K562 (cell line): Measurements from ENCODE around the gene ATP8A1. TPM values are rescaled to one million over a fixed set of nuclear protein-coding genes. Genes with fewer than 3 reads are reported as not detected.

Source experiments
- ATAC-seq: fragments of 200-7000 bp; cut with Tn5 transposase; 3 replicates; pipeline ENCODE4 v1.9.1; 2020; ENCODE audit warnings: moderate library complexity
- BruUV-seq: library from RNA; stranded (reverse); fragments of 400-500 nt; replicated peaks from 2 replicates; lab custom pipeline; 2021; lab: Mats Ljungman, UMichigan
- CTCF ChIA-PET: fragments of 300-600 bp; formaldehyde crosslinking; extraction: SDS; loops from one replicate; lab custom pipeline; 2021; ENCODE audit warnings: low intra/inter-chr PET ratio; lab: Yijun Ruan, JAX
- POLR2A ChIA-PET: fragments of 300-600, 350-650 bp; sonication (Branson Sonifier 250); formaldehyde crosslinking; extraction: SDS; loops from one replicate; lab custom pipeline; 2021; ENCODE audit warnings: antibody characterized with exemption, inconsistent platforms; lab: Yijun Ruan, JAX
- DNase-seq, 4 experiments: peaks; one replicate each; pipeline versions ENCODE4 v3.0.0 to v3.0.0-alpha.2; 2011 to 2018; ENCODE audit warnings: low spot score in 3 of 4, mixed read lengths in 3 of 4; ENCODE audit errors: extremely low read depth in 1 of 4
- FAIRE-seq: peaks from 2 replicates; lab custom pipeline; 2011; peaks lifted over from hg19 to GRCh38; lab: Jason Lieb, UNC
- H2AFZ ChIP-seq: 2 replicates; pipeline ENCODE4 v1.6.0; 2011; ENCODE audit warnings: low read depth, low read length, control low read depth, inconsistent platforms
- H3K27ac ChIP-seq: fragments of 200-600 bp; 3 replicates; pipeline ENCODE4 v1.8.0; 2011; ENCODE audit warnings: low read depth, mild to moderate bottlenecking, control low read depth, inconsistent platforms, low read length, moderate library complexity, mixed read lengths; ENCODE audit errors: extremely low read depth
- H3K27me3 ChIP-seq, 2 experiments: fragments of 300-600 bp in 1 of 2; 2 replicates in 1 of 2; 3 replicates in 1 of 2; pipeline versions ENCODE4 v1.6.0 to v1.8.0; 2011; ENCODE audit warnings: inconsistent platforms in 2 of 2, low read length in 2 of 2, mild to moderate bottlenecking in 1 of 2, mixed read lengths in 1 of 2, moderate library complexity in 1 of 2; ENCODE audit not compliant: control insufficient read depth in 2 of 2, insufficient read depth in 2 of 2
- H3K36me3 ChIP-seq: fragments of 300-600 bp; 3 replicates; pipeline ENCODE4 v1.8.0; 2011; ENCODE audit warnings: mild to moderate bottlenecking, low read length, inconsistent platforms; ENCODE audit not compliant: control insufficient read depth, insufficient read depth
- H3K4me1 ChIP-seq, 2 experiments: fragments of 200-600 bp in 1 of 2; replicated peaks in 1 of 2; 2 replicates in 1 of 2; 3 replicates in 1 of 2; pipeline versions ENCODE4 v1.5.1 to v1.8.0; 2011; ENCODE audit warnings: inconsistent platforms in 2 of 2, low read length in 2 of 2, mild to moderate bottlenecking in 1 of 2, mixed read lengths in 1 of 2, moderate library complexity in 1 of 2; ENCODE audit not compliant: control insufficient read depth in 2 of 2, insufficient read depth in 2 of 2
- H3K4me2 ChIP-seq: 2 replicates; pipeline ENCODE4 v1.6.1; 2011; ENCODE audit warnings: low read length, control low read depth, inconsistent platforms, mixed read lengths; ENCODE audit not compliant: insufficient read depth
- H3K4me3 ChIP-seq: fragments of 200-600 bp; sonication (generic), shearing (Covaris generic); 2 replicates; pipeline ENCODE4 v1.5.1; 2016; ENCODE audit warnings: control low read depth, inconsistent platforms
- H3K79me2 ChIP-seq: fragments of 200-600 bp; 3 replicates; pipeline ENCODE4 v1.8.0; 2011; ENCODE audit warnings: low read length, inconsistent platforms; ENCODE audit not compliant: control insufficient read depth, insufficient read depth
- H3K9ac ChIP-seq, 2 experiments: 2 replicates each; pipeline versions ENCODE4 v1.6.0 to v1.6.1; 2011; ENCODE audit warnings: low read depth in 2 of 2, low read length in 2 of 2, control low read depth in 1 of 2, inconsistent platforms in 1 of 2, mild to moderate bottlenecking in 1 of 2, mixed read lengths in 1 of 2; ENCODE audit not compliant: insufficient read depth in 1 of 2
- H3K9me1 ChIP-seq: one replicate; pipeline ENCODE4 v1.6.0; 2011; ENCODE audit warnings: inconsistent platforms, mild to moderate bottlenecking, low read length, moderate library complexity; ENCODE audit not compliant: control insufficient read depth, insufficient read depth
- H3K9me3 ChIP-seq: replicated peaks from 2 replicates; pipeline ENCODE4 v1.5.1; 2011; ENCODE audit warnings: low read depth, low read length, inconsistent platforms; ENCODE audit not compliant: control insufficient read depth, insufficient read depth
- H4K20me1 ChIP-seq: replicated peaks from 2 replicates; pipeline ENCODE4 v1.6.1; 2011; ENCODE audit warnings: low read length, inconsistent platforms, mixed read lengths; ENCODE audit not compliant: control insufficient read depth, insufficient read depth
- BMI1 ChIP-seq: fragments of 150-350 bp; IDR thresholded peaks from 2 replicates; pipeline ENCODE4 v1.6.1; 2014; ENCODE audit warnings: low read length
- HLTF ChIP-seq: fragments of 450-650 bp; IDR thresholded peaks from 2 replicates; pipeline ENCODE4 v1.6.1; 2016
- NKRF ChIP-seq: fragments of 450-650 bp; IDR thresholded peaks from 2 replicates; pipeline ENCODE4 v1.6.1; 2016; ENCODE audit warnings: borderline replicate concordance
- POLR2AphosphoS2 ChIP-seq: IDR thresholded peaks from 2 replicates; pipeline ENCODE4 v1.6.1; 2012; ENCODE audit warnings: low read length, improper control_type of control experiment
- SRF ChIP-seq, 2 experiments: fragments of 250-450, 450-650 bp in 1 of 2; sonication (Bioruptor Pico) in 1 of 2; sonication (generic) in 1 of 2; formaldehyde crosslinking; IDR thresholded peaks; 2 replicates each; pipeline versions ENCODE4 v1.5.0 to v1.5.1; 2020 to 2022; ENCODE audit warnings: mild to moderate bottlenecking in 1 of 2, missing genetic modification reagents in 1 of 2
- ZC3H11A ChIP-seq: IDR thresholded peaks from 2 replicates; pipeline ENCODE4 v1.6.1; 2012; ENCODE audit warnings: low read depth, low read length, improper control_type of control experiment
- ZNF436 ChIP-seq: fragments of 250-450, 450-650 bp; sonication (Bioruptor Pico); formaldehyde crosslinking; IDR thresholded peaks from 2 replicates; pipeline ENCODE4 v1.7.0; 2020; ENCODE audit warnings: mild to moderate bottlenecking
- ZNF586 ChIP-seq: fragments of 450-650 bp; formaldehyde crosslinking; conservative IDR thresholded peaks from 2 replicates; pipeline ENCODE4 v1.4.0; 2020; ENCODE audit warnings: mild to moderate bottlenecking, moderate library complexity
- WGBS: fragments of 100-300 bp; shearing (Covaris generic); methylation state at CpG from one replicate; pipeline ENCODE4 v1.1.6; 2016; ENCODE audit warnings: low coverage, mixed read lengths; ENCODE audit not compliant: insufficient coverage; ENCODE audit errors: missing lambda C conversion rate; 5-methylcytosine and 5-hydroxymethylcytosine counted together
- in situ Hi-C: fragments of 300-500 bp; cut with MboI; formaldehyde crosslinking; loops from 4 replicates; pipeline ENCODE4 v1.15.0; 2018; ENCODE audit warnings: inconsistent platforms, mixed read lengths
- intact Hi-C: fragments of 100-400 bp; cut with micrococcal nuclease; formaldehyde crosslinking; loops from 2 replicates; pipeline ENCODE4 v1.14.2; 2022
- polyA plus RNA-seq, 8 experiments: library from polyadenylated mRNA; depleted of rRNA in 4 of 8; stranded (reverse) in 5 of 8; unstranded in 3 of 8; fragments of >200 nt; fragmentation: Nextera tagmentation in 2 of 8; fragmentation: Illumina TruSeq in 1 of 8; extraction: Ambion mirVana in 2 of 8; extraction: Trizol in 1 of 8; gene quantifications; 2 replicates each; pipeline versions ENCODE4 v1.2.1 to v1.2.3, GENCODE V29; 2011 to 2014; ENCODE audit warnings: inconsistent platforms in 1 of 8, missing spikeins in 1 of 8
- total RNA-seq, 7 experiments: library from RNA; depleted of rRNA in 6 of 7; stranded (reverse); fragments of >200 nt in 6 of 7; fragmentation: Illumina TruSeq in 2 of 7; extraction: Trizol in 2 of 7; gene quantifications; 2 replicates each; pipeline versions ENCODE4 v1.2.1 to v1.2.3, GENCODE V29; 2011 to 2021; ENCODE audit warnings: low replicate concordance in 1 of 7

ATP8A1 gene
- total and polyA plus RNA-seq, 9 of the 15 experiments (the other 6 are each of a cell fraction or from before 2014, with no cell fraction given), result 0.05 to 0.29 (median 0.07) TPM; not detected in 2

- Histone ChIP-seq H4K20me1 (no peaks in the 10 kb centered on the region), H3K27me3 (peaks cover 0 to 2% of the 10 kb centered on the region in 2 experiments; a peak in 1 of 5 replicates), H3K4me3 (no peak overlapping the region), H2AFZ (no peak overlapping the region), H3K27ac (no peak overlapping the region), H3K36me3 (no peaks in the 10 kb centered on the region), H3K79me2 (no peaks in the 10 kb centered on the region), H3K4me1 (no peaks in the 10 kb centered on the region), H3K9ac (no peak overlapping the region), H3K9me3 (no peaks in the 10 kb centered on the region), H3K9me1 (no peaks in the 10 kb centered on the region)
- no TSS peak for BruUV-seq
- in situ Hi-C loops (no loop called here), intact Hi-C loops (no loop called here)
- WGBS, result 0% methylated on average over 9 of the region's 9 CpGs
- CTCF ChIA-PET, result no interaction called here
- no peak for TF ChIP-seq BMI1
- no peak for TF ChIP-seq HLTF
- no peak for TF ChIP-seq SRF (CRISPR knock-in tag; IDR thresholded peaks at IDR 0.05)
- no peak for TF ChIP-seq ZC3H11A
- no peak for TF ChIP-seq NKRF
- no peak for TF ChIP-seq ZNF586 (CRISPR knock-in tag)
- no peak for TF ChIP-seq POLR2AphosphoS2
- TF ChIP-seq ZNF436 (CRISPR knock-in tag), result no peak
- TF ChIP-seq, all 486 proteins: peak for 0
- ATAC-seq (no peak), FAIRE-seq (no peak), DNase-seq (no peak)
- POLR2A ChIA-PET, result no interaction called here
- H3K4me2 ChIP-seq, result no peak overlapping the region
These were observed 173.2 kb downstream of the ATP8A1 start for GRCh38 chr4:42483426-42484379.
